IMR-90 (cell line): ENCODE data around the gene TMEM200C.

Source experiments
- POLR2A ChIP-seq: IDR thresholded peaks from 2 replicates; pipeline ENCODE4 v1.6.1; 2012; ENCODE audit warnings: mild to moderate bottlenecking, low read depth, low read length
- SMC3 ChIP-seq: fragments of 150-350 bp; IDR thresholded peaks from 2 replicates; pipeline ENCODE4 v1.6.1; 2016; ENCODE audit warnings: low read depth, mild to moderate bottlenecking, antibody characterized with exemption, low read length, moderate library complexity

DNA sequence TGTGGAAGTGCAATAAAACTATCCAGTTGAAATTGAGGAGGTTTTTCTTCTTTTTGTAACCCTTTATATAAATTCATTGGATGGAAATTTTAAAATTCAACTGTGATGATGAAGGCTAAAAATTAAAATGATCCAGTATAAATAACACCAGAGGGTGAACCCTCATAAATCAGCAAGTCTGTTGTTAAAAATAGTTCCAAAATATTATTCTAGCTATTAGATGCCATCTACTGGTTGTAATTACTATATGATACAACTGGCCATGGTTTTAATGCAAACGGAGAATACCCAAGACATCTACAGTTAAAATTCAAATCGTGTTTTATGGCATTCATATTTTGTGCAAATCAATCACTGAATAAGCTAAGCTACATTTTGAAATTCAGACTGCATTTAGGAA lies 53.8 kb downstream of the TMEM200C start:
- no peak for TF ChIP-seq POLR2A
- 0 out of 2 replicates have a peak, but pooled peaks have one; percentile 11 for TF ChIP-seq SMC3
